NK-92 (cell line): Measurements from ENCODE around the gene POLR2F.

Experiments
- DNase-seq: peaks from one replicate; lab custom pipeline; 2025; ENCODE audit not compliant: unreplicated experiment; lab: John Stamatoyannopoulos, UW

POLR2F gene

GRCh38 chr22:37981282-37982011 lies 27.9 kb downstream of the POLR2F start:
- no peak for DNase-seq

DNA sequence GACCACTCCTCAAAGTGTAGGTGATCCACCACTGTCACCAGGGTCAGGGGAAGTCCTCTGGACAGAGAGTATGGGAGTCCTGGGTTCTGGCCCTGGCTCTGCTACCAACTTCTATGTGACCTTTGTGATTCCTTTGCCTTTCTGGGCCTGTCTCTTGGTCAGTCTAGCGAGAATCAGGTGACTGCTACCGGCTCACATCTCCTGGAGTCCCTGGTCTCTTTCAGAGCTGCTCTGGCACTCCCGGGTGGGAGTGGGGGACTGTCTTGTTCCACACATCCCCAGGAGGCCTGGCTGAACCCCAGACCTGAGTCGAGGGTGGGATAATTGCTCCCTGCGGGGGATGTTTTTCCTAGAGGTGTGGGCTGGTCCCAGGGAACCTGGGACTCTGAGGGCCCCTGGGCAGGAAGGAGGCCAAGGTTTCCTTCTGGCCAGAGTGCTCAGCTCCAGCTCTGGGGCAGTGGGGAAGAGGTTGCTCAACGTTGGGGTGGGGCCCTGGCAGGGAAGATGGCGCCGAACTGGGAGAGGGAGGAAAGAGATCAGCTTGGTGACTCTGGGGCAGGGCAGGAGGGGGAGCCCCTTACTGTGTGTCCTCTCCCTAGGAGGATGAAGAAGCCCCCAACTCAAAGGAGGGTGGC lies 28.8 kb downstream of the POLR2F start:
- no peak for DNase-seq

DNA sequence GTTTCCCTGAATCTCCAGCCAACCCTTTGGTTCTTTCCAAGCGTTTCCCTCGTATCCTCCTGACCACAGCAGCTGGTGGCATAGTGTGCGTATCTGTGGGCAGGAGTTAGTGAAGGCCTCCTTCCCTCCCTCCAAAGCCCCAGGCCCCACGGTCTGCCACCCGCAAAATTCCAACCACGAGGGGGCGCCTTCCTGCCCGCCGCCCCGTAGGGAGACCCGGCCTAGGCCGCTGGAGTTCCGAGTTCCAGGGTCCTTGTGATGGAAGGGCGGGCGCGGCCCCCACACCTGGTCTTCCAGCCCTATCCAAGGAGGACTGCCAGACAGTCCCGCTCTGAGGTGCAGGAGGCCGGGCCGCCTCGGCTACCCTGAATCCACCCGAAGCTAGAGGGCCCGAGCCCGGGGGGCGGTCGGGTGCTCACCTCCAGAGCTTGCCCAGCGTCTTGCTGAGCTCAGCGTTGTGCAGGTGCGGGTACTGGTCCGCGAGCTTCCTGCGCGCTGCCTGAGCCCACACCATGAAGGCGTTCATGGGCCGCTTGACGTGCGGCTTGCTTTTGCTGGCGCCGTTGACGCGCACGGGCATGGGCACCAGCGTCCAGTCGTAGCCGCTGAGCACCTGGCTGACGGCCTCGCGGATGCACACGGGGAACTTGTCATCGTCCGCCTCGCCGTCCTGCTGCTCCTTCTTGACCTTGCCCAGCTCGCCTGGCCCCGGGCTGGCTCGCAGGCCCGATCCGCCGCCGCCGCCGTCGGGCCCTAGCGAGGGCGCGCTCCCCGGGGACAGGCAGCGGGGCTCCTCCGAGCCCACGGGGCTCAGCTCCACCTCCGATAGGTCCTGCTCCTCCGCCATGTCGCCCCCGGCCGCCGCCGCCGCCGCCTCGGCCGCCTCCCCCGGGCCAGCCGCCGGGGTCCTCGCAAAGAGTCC lies 29.7 kb downstream of the POLR2F start:
- no peak for DNase-seq

GRCh38 chr22:37983860-37984791 lies 30.6 kb downstream of the POLR2F start, which contains the start of gene SOX10:
SOX10 (minus strand) TSS chr22:37984555; CDS start chr22:37983784, 771 bp downstream.
- DNase-seq = no peak

DNA sequence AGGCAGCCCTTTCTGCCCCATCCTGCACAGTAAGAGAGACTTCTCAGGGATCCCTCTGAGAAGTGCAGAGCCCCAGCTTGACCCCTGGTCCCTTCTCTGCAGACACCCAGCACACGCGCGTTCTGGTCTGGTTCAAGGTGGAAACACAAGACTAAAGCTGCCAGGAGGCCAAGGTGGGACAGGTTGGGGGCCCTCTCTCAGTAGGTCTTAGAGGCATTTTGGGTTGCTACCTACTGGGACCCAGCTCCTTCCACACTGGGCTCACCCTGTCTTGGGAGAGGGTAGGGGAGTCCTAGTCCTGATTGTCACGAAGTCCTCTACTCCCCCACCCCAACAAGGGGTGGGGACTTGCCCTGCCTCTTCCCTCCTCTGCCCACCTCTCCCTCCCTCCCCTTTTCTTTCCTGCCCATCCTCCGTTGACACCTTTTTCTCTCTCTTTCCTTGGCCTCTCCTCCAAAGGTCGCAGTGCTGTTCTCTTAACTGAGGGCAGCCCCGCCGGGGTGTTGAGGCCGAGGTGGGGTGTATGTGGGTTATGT lies 31.6 kb downstream of the POLR2F start:
- DNase-seq = no peak

DNA sequence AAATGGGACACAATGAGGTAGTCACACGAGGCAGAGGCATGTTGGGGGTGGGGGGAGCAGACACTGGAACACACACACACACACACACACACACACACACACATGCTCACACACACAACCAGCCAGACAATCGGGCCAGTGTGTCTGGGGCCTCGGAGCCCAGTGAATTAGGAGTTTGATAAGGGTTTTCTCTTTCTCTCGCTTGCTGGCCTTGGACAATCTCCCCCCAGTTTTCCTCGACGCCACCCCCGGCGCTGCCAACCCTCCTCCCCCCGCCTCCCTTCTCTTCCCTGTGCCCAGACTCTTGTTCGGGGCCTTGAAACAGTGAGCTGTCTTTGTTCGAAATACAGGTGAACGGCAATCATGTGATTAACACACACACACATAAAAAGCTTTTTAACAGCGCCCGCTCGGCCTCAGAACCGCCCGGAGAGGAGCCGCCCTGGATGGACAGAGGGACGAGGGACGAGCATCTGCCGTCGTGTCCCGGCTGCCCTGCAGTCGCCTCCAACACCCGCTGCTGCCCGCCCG lies 32.3 kb downstream of the POLR2F start:
- DNase-seq = no peak

- no peak for DNase-seq
Observed at GRCh38 chr22:37986371-37986770, 32.9 kb downstream of the POLR2F start.

DNA sequence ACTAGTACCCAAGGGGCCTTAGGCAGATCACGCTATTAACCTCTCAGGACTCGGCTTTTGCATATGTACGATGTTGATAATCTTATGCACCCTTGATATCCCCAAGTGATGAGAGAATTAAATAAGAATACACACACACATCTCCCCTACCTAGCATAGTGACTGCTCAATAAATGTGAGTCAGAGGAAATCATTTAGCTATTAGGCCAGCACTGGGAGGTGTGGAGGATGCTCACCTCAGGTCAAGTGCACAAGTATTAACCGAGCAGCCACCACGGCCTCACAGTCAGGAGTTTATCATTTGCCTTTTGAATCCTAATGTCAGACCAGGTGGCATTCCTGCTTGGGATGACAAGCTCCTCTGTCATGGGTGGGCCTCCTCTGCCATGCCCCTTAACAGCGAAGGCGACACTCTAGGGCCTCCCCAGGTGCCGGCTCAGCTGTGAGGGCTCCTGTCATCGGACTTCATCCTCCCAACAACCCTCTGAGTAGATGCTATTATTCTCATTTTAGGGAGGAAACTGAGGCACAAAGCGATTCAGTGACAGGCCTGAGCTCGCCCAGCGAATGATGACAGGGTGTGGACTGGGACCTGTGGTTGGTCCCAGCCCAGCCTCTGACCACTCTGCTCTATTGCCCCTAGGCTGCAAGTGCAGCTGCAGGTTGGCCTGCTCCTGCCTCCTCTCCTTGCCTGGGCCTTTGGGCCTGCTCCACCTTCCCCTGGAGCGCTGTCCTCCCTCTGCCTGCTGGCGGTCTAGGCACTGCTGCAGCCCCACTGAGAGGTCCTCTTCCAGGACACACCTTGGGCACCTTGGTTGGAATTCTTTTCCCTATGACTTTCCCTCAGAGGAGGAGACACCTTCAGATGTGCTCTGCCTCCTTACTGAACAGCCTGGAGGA lies 35.9 kb downstream of the POLR2F start:
- no peak for DNase-seq

DNA sequence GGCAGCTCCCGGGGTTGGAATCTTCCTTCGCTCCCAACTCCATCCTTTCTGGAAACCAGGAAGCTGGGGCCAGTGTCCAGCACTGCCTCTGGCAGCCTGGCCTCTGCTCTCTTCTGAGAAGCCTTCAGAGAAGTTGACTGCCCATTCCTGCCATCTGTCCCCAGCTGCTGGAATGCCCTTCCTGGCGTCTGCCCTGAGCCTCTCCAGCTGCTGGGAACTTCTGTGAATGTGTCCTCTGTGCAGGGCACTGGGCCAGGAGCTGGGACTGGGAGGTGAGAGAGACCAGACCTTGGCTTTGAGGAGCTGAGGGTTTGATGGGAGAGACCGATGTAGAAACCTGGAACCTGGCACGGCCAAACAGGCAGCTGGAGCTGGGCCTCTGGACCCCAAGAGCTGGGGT lies 36.8 kb downstream of the POLR2F start:
- DNase-seq = no peak

- DNase-seq = no peak
Observed at GRCh38 chr22:37990862-37991261, 37.4 kb downstream of the POLR2F start.

GRCh38 chr22:37991731-37992442 lies 38.4 kb downstream of the POLR2F start:
- DNase-seq = no peak

DNA sequence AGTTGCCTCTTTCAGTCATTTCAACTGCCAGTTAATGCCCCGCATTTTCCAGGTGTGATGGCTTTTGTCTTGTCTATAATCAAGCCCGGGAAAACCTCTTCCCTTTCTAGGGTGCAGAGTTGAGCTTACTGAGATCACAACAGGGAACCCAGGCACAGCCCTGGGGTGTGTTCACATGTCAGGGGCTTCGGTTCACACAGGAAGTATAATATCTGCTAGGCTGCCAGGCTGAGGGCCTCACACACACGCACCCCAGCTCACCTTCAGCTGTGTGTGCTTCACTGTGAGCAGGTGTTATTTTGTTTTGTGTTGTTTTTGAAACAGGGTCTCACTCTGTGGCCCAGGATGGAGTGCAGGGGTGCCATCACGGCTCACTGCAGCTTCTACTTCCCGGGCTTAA lies 40.5 kb downstream of the POLR2F start:
- DNase-seq = no peak

GRCh38 chr22:37994982-37995381 lies 41.5 kb downstream of the POLR2F start:
- no peak for DNase-seq

GRCh38 chr22:37995460-37995859 lies 42.0 kb downstream of the POLR2F start:
- DNase-seq = no peak

- DNase-seq = no peak
Observed at GRCh38 chr22:37996079-37996478, 42.6 kb downstream of the POLR2F start.

GRCh38 chr22:37996515-37997246 lies 43.2 kb downstream of the POLR2F start:
- no peak for DNase-seq

DNA sequence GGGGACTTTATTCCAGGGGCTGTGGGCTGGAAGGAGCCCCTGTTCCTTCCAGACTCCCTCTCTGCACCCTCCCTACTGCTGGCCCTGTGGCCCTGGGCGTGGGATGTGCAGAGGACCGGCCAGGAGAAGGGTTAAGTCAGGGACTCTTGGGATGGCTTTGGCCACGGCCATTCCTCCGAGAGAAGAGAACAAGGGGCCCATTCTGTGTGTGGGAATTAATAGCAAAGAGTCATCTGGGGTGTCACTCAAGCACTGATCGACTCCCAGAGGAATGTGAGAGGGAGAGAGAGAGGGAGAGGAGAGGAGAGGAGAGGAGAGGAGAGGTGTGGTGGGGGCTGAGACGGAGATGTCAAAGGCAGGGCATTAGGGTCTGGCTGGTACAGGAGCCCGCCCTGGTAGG lies 45.0 kb downstream of the POLR2F start:
- no peak for DNase-seq

GRCh38 chr22:37999236-37999635 lies 45.7 kb downstream of the POLR2F start:
- DNase-seq = no peak
